ENCODE data around the gene TPD52L1.
"Not testable (repeated sequence)": the region's sequence is repeated elsewhere in the genome, so short reads cannot be mapped to it uniquely, and the experiment has no call there.

The TPD52L1 gene

DNA sequence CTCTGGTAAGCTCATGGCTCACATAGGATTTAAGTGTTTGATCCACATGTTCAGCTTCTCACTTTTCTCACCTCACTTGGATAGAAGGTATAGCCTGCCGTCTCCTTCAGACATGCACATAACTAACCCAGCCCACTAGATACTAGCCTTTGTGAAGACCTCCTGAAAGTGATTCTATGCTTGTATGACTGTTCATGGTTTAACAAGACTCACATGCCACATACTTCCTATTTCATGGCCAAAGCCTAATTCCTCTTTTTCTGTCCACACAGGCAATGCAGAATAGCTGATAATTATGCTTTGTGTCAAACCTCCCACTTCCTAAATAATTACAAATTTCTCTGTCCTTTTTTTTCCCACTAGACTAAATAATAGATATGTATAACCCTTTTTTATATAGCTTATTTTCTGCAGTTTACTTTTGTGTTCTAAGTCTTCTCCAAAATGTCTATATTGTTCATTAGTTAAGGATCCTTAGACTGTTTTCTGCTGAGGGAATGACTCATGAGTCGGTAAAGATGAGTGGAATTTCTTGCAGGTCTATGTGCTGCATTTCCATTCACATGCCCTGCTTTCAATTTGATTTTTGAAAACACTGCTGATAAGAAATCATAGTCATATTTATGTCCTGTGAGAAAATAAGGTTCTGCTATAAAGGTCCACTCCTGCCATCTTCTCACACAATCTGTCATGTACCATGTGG is 105.2 kb downstream of the TPD52L1 start:
- Histone ChIP-seq H3K27ac (no peak overlapping the region), H3K4me3 (no peak overlapping the region)

- Histone ChIP-seq H3K27ac (no peak overlapping the region), H3K4me3 (no peak overlapping the region)
Measured at GRCh38 chr6:125259354-125259736, 105.8 kb downstream of the TPD52L1 start.

DNA sequence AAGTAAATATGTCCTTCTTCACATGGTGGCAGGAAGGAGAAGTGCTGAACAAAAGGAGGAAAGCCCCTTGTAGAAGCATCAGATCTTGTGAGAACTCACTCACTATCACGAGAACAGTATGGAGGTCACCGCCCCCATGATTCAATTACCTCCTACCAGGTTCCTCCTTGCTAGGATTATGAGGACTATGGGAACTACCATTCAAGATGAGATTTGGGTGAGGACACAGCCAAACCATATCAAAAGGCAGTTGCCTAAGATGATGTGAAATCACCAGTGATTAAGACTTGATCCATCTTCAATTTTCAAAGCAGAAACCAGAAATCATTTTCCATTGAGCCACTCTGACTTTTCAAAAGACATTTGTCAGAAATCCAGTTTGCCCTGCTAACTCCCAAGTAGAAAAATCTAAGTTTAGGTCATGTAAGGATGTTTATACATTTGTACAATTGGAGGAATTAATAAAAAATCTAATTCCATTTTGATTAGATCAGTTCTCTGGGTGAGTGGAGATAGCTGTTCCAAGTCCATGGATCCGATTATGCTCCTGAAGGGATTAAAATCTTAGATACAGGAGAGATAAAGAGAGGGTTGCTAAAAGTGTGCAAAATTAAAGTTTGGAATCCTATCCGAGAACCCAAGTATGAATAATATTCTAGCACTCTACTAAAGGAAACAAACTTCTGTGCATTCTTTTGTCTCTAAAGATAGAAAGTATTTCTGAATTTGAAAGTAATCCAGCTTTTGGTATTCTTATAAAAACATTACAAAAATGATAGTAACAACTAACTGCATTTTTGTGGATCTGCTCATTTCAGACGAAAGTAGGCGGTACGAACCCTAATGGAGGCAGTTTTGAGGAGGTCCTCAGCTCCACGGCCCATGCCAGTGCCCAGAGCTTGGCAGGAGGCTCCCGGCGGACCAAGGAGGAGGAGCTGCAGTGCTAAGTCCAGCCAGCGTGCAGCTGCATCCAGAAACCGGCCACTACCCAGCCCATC is 108.7 kb downstream of the TPD52L1 start:
- Histone ChIP-seq H3K27ac (peak overlapping the region in 1 of 21 experiments; percentile 26), H3K4me3 (no peak overlapping the region)

DNA sequence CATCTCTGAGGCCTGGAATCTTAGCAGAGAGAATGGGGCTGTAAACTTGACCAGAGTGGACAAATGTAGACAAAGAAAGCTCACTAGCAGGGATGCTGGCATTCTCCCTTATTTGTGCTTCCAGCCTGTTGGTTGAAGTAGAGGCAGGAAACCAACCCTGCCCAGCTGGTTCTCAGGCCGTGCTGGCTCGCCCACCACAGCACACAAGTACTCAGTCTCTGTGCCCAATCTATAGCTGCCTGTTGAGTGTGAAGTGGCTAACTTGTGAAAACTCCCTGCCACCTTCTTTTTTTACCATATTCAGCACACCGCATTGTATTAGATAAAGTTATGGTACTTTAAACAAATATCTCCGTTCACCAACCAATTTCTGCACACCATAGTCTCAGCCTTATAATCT is 110.9 kb downstream of the TPD52L1 start:
- H3K4me3 ChIP-seq = no peak overlapping the region
- H3K27ac ChIP-seq = no peak overlapping the region

DNA sequence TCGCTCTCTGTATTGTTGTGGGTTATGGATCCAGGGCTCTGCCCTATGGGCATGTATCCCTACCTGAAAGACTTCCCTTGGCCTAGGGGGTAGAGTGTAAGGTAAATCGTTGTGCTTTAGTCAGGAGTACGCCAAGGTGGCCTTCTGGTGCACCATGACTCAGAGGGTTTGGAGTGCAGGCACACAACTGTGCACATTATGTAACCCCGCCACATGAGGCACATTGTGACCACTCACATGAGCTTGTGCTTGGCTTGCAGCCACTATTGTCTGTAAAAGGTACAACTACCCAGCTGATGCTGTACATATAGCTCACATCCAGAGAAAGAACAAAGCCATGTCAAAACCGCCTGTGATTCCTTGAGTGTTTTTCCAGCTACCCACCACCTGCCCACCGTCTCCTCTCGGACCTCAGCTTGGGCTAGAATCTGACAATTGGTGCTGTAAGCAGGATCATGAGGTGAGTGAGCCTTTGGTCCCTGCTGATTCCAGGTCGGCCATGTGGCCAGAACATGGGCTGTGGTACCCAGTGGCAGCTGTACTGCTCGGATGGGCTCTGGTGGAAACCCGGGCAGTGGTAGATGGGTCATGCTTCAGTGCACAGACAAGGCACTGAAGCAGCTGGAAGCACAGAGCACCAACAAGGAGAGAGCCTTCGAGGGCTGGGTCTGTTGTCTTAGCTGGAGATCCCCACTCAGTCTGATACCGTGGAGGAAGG is 114.4 kb downstream of the TPD52L1 start:
- H3K27ac ChIP-seq = no peak overlapping the region
- H3K4me3 ChIP-seq = no peak overlapping the region

GRCh38 chr6:125268765-125269164 is 115.2 kb downstream of the TPD52L1 start:
- no peak overlapping the region for H3K4me3 ChIP-seq
- no peak overlapping the region for H3K27ac ChIP-seq

DNA sequence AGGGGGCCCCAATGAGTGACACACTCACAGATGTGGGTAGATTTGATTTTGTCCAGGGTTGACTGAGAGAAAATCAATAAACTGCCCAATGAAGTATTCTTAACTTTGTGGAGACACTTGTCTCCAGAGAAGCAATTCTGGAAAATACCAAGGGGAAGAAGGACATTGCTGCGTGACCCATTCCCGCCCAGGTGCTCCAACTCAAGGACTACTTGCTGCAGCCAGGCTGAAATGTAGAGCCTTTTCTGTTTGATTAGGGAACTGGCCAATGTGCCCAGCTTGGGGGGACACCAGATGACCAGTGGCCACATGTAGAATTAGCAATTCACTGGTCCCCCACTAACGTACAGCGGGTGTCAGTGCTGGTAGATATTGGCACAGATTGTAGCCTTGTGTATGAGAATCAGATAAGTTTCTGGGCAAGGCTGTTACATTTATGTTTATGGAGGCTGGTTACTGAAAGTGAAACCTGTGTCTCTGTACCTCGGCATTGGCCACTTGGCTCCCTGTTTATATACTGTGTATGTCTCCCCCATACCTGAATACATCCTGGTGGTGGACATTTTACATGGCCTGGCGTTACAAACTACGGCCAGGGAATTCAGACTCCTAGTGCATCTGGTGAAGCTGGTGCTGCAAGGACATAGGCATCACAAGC is 115.9 kb downstream of the TPD52L1 start:
- no peak overlapping the region for H3K4me3 ChIP-seq
- H3K27ac ChIP-seq = no peak overlapping the region

- Histone ChIP-seq H3K4me3 (no peak overlapping the region), H3K27ac (no peak overlapping the region)
Measured at GRCh38 chr6:125270380-125270779, 116.8 kb downstream of the TPD52L1 start.

GRCh38 chr6:125271486-125272159 is 118.0 kb downstream of the TPD52L1 start:
- Histone ChIP-seq H3K4me3 (no peak overlapping the region), H3K27ac (no peak overlapping the region)

- H3K4me3 ChIP-seq = no peak overlapping the region
- no peak overlapping the region for H3K27ac ChIP-seq
Measured at GRCh38 chr6:125273251-125273650, 119.7 kb downstream of the TPD52L1 start.

GRCh38 chr6:125273965-125274364 is 120.4 kb downstream of the TPD52L1 start:
- Histone ChIP-seq H3K4me3 (no peak overlapping the region), H3K27ac (peak overlapping the region in 2 of 21 experiments; percentile 35 to 54)

DNA sequence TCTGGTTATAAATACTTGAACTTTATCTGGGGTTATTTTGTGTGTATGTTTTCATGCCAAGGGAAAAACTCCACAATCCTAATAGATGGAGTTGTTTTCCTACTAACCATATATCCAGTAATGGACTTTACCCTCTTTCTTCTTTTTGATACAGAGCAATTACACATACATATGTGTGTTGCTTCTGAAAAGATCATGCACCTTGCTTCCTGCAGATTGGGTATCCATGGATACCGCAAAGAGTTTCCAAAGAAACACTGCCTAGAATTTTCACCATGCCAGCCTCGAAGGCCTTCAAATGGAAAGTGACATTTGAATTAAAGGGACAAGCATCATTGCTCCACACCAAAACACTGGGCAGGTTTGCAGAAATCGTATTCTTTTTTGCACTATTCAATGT is 121.4 kb downstream of the TPD52L1 start:
- no peak overlapping the region for H3K4me3 ChIP-seq

DNA sequence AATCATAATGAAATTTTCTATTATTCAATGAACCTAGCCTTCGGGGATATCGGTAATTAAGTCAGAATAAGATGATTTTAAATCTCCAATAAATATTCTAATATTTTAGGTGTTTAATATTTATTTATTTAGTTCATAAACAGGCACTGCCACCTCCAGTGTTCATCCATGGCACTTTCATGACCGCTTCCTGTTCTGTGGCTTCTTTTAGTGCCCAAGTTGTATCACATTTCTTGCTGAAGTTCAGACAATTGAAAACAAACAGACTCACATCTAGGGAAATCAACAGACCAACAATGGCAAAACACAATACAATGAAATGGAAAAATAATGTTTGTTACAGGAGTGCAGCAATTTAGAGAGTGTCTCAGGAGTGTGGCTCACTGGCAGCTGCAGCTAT is 122.2 kb downstream of the TPD52L1 start:
- no peak overlapping the region for H3K4me3 ChIP-seq
- no peak overlapping the region for H3K27ac ChIP-seq

More for the DNA sequence above, 121.4 kb downstream of the TPD52L1 start:
- H3K27ac ChIP-seq = no peak overlapping the region

DNA sequence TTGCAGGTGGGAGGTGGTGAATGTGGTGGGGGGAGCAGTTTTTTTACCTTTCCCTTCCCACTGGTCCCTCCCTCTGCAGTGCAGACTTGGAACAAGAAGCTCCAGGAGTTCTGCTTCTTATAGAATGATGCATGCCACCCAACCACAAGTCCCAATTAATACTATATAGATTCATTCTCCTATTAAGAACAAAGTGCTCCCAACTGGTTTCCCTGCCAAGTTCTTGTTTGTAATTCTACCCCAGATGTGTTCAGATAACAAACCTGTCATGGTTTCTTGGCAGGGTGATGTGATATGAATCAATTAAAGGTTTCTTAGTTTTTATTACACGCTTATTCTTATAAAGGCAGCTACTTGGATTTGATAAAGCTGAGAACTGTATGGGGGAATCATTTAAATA is 124.3 kb downstream of the TPD52L1 start:
- no peak overlapping the region for H3K4me3 ChIP-seq
- H3K27ac ChIP-seq = no peak overlapping the region

DNA sequence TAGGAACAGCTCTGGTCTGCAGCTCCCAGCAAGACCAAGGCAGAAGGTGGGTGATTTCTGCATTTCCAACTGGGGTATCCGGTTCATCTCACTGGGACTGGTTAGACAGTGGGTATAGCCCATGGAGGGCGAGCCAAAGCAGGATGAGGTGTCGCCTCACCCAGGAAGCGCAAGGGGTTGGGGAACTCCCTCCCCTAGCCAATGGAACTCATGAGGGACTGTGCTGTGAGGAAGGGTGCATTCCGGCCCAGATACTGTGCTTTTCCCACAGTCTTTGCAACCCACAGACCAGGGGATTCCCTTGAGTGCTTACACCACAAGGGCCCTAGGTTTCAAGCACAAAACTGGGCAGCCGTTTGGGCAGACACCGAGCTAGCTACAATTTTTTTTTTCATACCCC is 126.4 kb downstream of the TPD52L1 start:
- H3K27ac ChIP-seq = no peak overlapping the region
- H3K4me3 ChIP-seq = no peak overlapping the region

GRCh38 chr6:125280370-125281035 is 126.9 kb downstream of the TPD52L1 start:
- not testable (repeated sequence) for H3K4me3 ChIP-seq, H3K27ac ChIP-seq

DNA sequence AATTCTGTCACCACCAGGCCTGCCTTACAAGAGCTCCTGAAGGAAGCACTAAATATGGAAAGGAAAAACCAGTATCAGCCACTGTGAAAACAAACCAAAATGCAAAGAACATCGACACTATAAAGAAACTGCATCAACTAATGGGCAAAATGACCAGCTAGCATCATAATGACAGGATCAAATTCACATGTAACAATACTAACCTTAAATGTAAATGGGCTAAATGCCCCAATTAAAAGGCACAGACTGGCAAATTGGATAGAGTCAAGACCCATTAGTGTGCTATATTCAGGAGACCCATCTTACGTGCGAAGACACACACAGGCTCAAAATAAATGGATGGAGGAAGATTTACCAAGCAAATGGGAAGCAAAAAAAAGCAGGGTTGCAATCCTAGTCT is 128.9 kb downstream of the TPD52L1 start:
- not testable (repeated sequence) for H3K4me3 ChIP-seq, H3K27ac ChIP-seq

DNA sequence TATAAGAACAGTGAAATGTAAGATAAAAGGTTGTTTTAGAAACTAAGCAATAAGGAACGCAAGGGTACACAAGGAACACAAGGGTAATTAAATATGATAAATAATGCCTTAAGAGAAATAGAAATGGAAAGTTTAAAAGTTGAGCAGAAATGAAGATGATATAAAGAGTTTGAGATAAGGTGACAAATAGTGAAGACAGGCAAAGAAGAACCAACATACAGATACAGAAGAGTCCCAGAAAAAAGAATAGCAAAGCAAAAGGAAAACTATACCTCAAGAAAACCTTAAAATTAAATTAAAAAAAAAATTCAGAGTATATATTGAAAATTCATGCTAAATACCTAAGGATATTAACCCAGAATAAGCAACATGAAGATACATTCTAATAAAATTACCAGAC is 131.8 kb downstream of the TPD52L1 start:
- no peak overlapping the region for H3K27ac ChIP-seq
- no peak overlapping the region for H3K4me3 ChIP-seq

GRCh38 chr6:125285936-125286335 is 132.4 kb downstream of the TPD52L1 start:
- Histone ChIP-seq H3K4me3 (no peak overlapping the region), H3K27ac (no peak overlapping the region)
